Stimulated activated CD8-positive, alpha-beta memory T cell treated with anti-CD3 and anti-CD28 coated beads, Interleukin-7, amount 100 ng/mL, for 48 hours (primary cell): ENCODE results near the gene ALCAM.

ENCODE experiments used
- DNase-seq, 2 donors: peaks; one replicate each; pipeline ENCODE4 v3.0.0-alpha.2; 2020; ENCODE audit warnings: low read depth in 1 of 2; ENCODE audit errors: extremely low read depth in 1 of 2

Gene ALCAM

DNA sequence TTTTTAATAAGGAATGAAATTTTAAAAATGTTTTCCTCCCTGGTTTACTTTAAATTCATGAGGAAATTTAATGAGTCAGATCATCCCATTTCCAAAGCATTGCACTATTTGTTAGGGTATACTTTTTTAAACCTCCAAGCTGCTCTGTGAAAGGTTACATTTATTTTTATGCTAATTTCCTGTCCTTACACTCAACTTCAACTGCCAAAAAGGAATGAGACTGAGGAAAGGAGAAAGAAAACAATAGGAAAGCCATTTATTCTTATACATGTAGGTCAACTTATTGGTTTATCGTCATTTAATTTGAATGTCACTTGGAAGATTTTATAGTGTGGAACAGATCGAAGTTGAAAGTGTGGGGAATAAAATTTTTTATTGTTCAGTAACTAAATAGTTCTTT, 104.1 kb downstream of the ALCAM start:
- no peak for DNase-seq

DNA sequence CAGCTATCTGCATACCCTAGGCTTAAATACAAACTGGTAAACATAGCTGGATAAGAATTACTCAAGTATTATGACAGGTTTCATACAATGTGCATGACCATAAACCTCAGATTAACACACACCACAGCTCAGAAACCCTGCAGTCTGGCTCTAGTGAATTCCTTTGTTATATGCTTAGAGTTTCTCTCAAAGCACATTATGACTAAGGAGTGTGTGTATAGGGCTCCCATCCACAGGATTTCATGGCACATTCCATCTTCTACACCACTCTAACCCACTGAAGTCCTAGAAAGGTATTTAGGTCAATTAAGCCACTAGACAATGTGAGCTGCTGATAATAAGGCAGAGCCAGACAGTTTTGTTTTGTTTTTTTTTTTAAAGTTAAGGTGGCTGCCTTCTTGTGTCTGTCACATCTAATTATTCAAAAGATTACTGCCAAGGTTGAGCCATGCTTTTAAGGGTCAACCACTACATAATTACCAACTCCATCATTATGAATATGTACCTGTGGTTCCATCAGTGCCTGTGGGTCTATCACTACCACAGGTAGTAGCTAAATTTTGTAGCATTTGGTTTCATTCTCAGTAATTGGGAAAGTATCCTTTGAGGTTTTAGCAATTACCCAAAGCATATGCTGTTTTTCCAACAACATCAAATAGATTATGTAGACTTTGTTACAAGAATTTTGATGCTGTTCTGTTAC, 107.0 kb downstream of the ALCAM start:
- no peak for DNase-seq

DNA sequence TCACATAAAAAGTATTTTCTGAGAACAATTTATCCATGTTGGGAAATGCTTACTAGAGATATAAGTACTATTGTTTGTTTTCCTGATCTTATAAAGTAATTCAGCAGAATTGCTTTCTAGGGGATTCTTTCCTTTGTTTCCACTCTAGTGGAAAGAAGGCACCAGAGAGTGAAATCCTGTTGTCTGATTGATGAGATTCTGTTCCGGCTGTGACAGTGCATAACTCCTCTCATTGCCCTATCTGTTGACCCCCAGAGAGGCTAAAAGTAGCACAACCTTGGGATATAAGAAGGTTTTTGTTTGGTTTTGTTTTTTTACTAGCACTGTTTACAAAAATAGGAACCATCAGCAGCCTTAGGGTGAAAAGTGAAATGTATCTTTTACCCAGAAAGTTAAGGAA, 114.1 kb downstream of the ALCAM start:
- DNase-seq = no peak

DNA sequence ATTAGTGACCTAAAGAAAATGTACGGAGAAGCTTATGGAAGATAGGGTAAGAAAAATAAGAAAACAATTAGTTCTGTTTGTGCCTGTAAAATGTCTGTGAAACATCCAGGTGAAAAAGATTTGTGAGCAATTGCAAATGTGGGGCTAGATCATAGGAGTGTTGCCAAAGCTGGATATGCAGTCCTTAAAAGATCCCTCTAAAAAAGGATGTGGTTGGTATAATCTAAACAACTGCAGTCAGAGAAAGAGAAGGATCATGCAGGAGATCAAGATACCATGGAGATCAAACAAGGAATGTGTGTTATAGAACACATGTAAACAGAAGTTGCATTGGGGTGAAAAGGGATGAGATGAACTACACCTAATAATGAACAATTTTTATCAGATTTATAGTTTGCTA, 116.8 kb downstream of the ALCAM start:
- DNase-seq = no peak

DNA sequence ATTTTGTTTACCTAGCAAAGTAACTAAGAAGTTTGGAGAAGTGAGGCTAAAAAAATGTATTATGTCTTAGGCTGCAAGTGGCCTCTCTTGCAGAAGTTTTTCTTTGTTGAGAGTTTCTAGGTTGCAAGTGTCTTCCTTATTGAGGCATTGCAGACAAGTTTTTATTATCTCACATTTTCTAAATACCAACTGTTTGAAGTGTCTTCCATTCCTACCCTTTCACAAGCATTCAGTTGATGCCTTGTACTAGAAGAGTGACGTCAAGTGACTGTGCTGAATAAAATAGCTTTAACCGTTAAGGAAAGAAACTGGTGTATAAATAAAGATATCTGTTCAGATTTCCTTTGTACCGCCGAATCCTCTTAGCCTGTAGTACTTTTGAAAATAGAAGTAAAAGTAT, 123.3 kb downstream of the ALCAM start:
- DNase-seq = no peak

DNA sequence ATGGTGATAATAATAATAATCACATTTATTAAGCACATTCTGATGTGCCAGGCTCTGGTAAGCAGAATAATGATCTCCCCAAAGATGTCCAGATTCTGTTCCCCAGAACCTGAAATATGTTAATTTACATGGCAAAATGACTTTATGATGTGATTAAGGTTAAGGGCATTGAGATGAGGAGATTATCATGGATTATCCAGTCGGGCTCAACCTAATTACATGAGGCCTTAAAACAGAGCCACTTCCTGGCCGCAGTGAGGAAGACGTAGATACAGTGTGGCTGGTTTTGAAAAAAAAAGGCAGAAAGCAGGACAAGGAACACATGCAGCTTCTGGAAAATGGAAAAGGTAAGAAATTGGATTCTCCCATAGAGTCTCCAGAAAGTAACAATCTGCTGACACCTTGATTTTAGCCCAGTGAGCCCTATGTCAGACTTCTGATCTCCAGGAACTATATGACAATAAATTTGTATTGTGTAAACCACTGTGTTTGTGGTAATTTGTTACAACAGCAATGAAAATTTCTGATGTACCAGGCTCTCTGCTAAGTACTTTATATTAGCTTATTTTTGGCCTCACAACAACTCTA, 126.7 kb downstream of the ALCAM start:
- no peak for DNase-seq

DNA sequence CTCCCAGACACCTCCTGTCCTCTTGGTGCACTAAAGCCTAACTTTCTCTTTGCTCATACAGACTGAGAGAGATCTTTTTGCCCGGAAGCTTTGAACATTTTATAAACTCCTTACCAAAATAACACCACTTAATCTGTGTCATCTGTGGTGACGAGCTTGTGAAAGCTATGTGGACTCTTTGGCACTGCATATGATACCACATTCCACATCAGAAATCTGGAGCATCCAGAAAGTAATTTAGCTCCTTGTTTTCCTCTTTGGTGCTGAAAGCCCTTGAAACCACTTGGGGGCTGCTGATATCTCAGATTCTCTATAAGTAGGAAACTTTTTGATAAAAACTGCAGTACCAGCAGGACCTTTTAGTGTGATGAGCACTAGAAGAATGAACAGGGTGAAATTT, 128.3 kb downstream of the ALCAM start:
- DNase-seq = no peak

DNA sequence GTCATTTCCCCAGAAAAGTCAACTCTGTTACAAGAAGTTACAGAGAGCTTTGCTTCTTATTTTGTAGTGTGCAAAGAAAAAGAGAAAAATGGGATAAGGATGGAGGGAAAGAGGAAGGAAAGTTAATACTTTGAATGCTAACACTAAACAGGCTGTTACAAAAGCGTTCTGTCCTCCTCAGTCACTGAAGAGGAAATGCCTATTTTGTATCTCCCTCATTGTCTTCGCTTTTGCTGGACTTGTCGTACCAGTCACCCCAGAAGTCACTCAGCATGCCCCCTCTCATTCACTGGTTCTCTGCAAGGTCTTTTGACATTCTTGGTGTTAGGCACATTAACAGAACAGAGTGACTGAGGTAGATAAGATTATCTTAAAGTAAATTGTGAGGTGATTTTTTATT, 129.6 kb downstream of the ALCAM start:
- DNase-seq = no peak

DNA sequence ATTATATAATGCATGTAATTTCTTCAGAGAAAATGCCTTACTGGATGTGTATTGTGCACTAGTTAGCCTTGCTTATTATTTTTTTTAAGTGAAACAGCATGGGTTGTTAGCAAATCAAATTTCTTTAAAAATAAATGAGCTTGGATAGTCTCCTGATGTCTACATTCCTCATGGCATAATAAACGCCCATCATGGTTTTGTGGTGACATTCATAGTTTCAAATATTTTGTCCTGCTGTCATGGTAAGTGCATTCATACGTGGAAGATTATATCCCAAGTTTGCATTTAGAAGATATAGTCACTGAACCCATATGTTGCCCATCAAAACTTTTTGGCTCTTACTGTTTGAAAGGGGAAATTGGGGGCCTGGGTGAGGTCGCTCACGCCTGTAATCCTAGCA, 130.7 kb downstream of the ALCAM start:
- DNase-seq = no peak

DNA sequence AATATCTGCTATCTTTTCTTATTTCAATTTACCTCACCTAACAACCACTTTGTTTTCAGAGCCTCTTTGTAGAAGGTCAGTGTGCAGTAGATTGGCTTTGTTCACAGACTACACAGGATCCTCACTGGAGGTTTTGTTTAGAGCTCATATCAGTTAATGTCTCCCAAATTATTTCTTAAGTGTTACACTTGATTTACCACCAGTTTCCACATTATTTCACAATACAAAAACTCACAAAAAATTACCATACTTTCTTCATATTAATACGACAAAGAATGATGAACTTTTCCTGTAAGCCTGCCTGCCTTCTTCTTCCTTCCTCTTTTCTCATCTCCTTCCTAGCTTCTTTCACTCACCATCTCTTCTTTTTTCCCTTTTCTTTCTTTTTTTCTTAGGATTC, 133.3 kb downstream of the ALCAM start:
- DNase-seq = no peak

DNA sequence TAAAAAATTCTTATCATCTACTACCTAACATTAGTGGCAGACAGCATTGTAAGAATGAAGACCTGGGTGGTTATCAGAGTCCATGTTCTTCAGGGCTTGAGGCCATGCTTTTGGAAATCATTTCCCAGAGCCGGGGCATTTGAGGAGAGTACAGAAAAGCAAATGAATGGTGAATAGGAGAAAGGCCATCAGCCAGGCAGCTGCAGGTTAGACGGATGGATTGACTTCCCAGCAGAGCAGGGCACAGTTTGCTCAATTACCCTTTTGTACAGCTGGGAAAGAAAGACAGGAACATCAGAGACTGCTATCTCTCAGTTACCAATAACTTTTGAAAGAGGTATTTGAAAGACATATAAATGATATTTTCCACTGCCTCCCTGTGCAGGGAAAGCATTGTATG, 135.6 kb downstream of the ALCAM start:
- DNase-seq = no peak

DNA sequence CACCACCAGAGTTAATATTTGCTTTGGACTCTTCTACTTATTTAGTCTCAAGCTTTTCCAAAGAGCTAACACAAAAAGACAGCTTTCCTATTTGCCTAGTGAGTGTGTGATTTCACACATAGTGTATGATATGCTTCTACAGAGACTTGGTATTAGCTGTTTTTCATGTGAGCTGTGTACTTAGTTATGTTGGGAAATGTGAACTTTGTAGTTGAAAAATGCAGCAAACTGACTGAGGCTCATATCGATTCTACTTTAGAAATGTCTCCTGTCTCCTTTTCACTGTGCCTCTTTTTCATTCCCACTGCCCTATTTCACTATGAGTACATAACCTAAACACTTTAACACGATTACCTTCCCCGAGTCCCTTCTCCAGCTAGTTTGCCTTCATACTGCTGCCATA, 136.5 kb downstream of the ALCAM start:
- no peak for DNase-seq

DNA sequence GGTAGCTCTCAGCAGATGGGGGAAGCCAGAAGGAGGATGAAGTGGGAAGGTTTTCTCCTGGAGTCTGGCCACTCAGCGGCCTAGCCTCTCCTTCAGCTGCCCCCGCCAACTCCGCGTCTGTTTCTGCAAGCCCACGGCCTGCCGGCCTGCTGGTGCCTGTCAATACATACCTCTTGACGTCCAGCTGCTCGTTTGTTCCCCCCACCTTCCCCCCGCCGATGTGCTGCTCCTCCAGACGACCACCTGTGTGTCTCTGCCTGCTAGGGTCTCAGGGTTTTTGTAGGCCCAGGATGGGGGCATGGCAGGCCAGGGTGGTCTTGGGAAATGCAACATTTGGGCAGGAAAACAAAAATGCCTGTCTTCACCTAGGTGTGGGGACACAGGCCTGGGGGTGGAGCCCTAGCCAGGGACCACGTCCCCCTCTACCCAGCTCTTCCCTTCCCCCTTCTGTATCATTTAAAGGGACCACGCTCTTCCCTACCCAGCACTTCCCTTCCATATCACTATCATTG, 137.8 kb downstream of the ALCAM start:
- no peak for DNase-seq

DNA sequence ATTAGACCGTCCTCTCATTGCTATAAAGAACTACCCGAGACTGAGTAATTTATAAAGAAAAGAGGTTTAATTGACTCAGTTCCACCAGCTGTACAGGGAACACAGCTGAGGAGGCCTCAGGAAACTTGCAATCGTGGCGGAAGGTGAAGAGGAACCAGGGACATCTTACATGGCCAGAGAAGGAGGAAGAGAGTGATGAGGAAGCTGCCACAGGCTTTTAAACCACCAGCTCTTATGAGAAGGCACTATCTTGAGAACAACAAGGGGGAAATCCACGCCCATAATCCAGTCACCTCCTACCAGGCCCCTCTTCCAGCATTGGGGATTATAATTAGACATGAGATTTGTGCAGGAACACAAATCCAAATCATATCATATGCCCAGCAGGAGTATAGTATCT, 138.5 kb downstream of the ALCAM start:
- no peak for DNase-seq

DNA sequence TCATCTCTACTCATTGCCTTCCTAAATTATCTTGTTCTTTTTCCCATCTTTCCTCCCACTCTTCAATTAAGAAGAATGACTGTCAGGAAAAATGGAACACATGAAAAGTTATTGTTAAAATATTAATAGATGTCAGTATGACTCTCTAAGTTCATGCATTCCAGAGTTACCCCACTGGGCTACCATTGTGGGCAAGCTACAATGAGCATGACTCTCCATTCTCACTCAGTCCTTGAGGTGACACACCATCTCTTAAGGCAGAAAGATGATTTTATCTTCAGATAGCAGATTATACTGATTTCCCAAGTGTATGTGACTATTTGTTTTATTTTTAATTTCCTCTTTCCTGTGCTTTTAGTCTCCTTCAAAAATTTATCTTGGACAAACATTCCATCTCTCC, 144.3 kb downstream of the ALCAM start:
- DNase-seq = no peak

DNA sequence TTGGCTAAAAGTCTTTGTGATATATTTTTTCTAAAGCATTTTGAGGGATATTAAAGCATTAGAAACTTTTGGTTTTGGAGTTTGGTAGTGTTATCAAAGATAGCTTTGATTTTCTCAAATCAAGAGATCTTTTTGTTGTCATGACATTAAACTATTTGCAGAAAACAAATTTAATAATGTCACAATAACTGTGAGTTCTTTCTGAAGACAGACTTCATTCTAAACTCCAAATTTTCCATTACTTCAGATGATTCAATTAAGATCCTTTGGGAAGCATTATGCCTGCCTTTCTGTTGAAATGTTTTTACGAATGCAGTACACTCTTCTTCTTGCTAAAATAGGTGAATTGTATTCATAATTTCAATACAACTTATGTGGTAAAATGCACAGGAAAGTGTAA, 145.4 kb downstream of the ALCAM start:
- no peak for DNase-seq

DNA sequence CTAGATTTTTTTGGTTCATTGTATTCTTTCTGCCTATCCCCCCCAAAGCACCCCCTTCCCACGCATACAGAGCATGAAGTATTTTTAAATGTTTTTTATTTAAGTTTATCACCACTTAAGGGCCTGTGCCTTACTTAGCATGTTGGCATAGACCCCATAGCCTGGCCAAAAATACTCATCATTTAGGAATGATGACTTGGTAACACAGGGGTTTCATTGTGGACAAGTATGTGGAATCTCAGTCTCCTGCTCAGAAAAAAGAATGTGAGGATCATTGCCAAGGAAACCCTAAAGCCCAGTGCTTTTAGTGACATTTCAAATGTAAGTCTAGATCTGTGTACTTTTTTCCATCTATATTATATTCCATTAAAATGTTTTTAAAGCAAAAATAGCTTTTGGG, 146.3 kb downstream of the ALCAM start:
- DNase-seq = no peak

DNA sequence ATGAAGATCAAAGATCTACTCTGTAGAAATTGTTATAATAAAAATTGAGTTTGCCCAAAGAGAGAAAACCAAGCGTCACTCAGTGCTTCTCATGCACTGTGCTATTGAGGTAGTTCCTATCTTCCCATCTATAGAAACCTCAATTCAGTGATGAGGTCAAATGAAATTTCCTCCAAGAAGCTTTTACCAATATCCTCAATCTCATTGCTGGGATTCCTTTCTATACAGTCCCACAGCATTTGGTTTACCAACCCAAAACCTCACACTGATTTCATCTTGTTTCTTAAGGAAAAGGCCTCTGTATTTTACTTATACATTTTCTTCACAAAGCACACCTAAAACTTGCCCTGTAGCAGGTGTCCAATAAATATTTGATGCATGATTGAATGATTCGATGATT, 147.2 kb downstream of the ALCAM start:
- no peak for DNase-seq

DNA sequence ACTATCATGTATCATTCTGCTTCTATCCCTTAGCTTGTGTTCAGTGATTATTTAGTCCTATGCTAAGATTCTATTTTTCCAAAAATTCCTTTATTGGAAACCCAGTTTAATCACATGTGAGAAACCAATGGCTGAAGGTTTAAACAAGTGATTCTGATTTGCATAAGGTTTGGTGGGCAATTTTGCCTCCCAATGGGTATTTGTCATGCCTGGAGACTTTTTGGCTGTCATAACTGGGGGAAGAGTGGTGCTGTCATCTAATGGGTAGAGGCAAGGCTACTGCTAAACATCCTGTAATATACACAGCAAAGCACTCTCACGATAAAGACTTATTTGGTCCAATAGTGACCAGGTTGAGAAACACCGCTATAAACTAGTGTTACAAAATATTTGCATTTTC, 148.7 kb downstream of the ALCAM start:
- no peak for DNase-seq

DNA sequence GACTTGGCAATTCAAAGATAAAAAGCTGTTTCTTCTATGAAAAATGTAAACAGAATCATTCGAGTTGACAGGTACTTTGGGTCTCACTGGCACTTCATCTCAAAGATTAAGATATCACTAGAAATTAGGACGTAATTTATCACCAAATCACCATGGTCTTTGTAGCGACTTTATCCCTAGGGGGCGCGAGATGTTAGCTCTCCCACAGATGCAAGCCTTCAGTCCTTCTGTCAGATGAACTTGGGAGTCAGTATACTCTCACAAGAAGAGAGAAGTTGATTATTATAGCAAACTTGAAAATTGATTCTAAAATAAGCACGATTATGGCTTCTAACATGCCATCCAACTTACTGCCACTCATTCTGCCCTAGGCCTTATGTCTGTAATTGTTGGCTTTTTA, 150.3 kb downstream of the ALCAM start:
- no peak for DNase-seq

DNA sequence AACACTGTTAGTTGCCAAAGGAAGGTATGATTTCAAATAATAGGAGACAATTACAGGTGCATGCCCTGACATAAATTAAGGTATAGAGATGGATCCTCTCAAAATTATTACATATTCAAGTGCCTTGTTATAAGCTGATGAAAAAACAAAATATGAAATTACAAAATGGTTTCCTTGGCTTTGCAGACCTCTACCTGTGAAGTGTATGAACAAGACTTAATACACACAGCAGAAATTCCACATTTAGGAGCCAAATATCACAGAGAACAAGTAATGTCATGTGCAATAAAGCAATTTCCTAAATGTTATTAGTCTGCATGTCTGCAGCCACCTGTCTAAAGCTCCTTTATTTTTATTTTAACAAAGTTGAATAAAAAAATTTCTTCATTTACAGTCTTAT, 151.5 kb downstream of the ALCAM start:
- no peak for DNase-seq

DNA sequence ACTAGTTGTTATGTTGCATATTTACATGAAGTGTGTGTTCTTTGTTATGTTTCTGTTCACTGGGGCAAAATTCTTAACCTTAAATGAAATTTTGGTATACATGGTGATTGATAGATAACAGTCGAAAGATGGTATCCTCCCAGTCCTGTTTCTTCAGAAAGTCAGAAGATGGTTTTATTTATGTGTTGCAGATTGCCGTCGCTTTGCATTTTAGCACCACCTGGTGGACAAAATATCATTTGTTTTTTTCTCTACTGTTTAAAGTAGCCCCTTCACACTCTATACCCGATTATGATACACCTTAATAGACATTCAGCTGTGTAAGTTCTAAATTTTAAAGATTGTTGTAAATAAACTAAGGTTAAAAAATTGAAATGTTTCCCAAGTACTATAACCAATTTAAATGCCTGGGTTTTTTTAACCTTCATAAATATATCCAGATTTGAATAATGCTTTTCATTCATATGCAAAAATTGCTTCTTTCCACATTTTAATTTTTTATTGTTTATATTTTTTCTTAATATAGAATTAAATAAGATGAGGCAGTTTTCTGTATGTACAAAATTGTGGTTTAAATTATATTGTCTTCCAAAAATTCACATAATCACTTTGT, 152.2 kb downstream of the ALCAM start:
- no peak for DNase-seq
